Keratinocyte (primary cell): Measurements from ENCODE around the gene PDE1C. TPM values are rescaled to one million over a fixed set of nuclear protein-coding genes. Genes with fewer than 3 reads are reported as not detected.

Experiments
- DNase-seq: peaks from one replicate; pipeline ENCODE4 v3.0.0-alpha.2; 2011; ENCODE audit warnings: low read depth, missing footprints, low spot score
- FAIRE-seq: peaks from 2 replicates; lab custom pipeline; 2011; peaks lifted over from hg19 to GRCh38; lab: Jason Lieb, UNC
- H2AFZ ChIP-seq: 2 replicates; pipeline ENCODE4 v1.6.0; 2012; ENCODE audit warnings: low read length, control low read depth, inconsistent platforms; ENCODE audit not compliant: control insufficient read depth
- H3K27ac ChIP-seq: 2 replicates; pipeline ENCODE4 v1.5.1; 2011; ENCODE audit warnings: low read length; ENCODE audit not compliant: control insufficient read depth, insufficient read depth
- H3K27me3 ChIP-seq: 3 replicates; pipeline ENCODE4 v1.6.0; 2011; ENCODE audit warnings: low read length; ENCODE audit not compliant: control insufficient read depth, insufficient read depth; ENCODE audit errors: extremely low read depth
- H3K36me3 ChIP-seq, 2 experiments: 2 replicates in 1 of 2; 3 replicates in 1 of 2; pipeline ENCODE4 v1.5.1; 2011; ENCODE audit warnings: low read length in 2 of 2, mild to moderate bottlenecking in 1 of 2; ENCODE audit not compliant: control insufficient read depth in 2 of 2, insufficient read depth in 2 of 2; ENCODE audit errors: extremely low read depth in 1 of 2
- H3K4me1 ChIP-seq: 3 replicates; pipeline ENCODE4 v1.5.1; 2011; ENCODE audit warnings: low read length; ENCODE audit not compliant: control insufficient read depth, insufficient read depth; ENCODE audit errors: extremely low read depth
- H3K4me2 ChIP-seq: 3 replicates; pipeline ENCODE4 v1.6.0; 2011; ENCODE audit warnings: low read depth, low read length; ENCODE audit not compliant: control insufficient read depth, insufficient read depth; ENCODE audit errors: extremely low read depth
- H3K4me3 ChIP-seq, 3 experiments: fragments of 200-600 bp in 1 of 3; sonication (generic) in 1 of 3; 2 replicates in 2 of 3; 3 replicates in 1 of 3; pipeline ENCODE4 v1.5.1; 2011 to 2016; ENCODE audit warnings: low read length in 3 of 3, mild to moderate bottlenecking in 3 of 3, control low read depth in 2 of 3, inconsistent platforms in 1 of 3, low read depth in 1 of 3, mixed read lengths in 1 of 3, mixed run types in 1 of 3, moderate library complexity in 1 of 3; ENCODE audit not compliant: control insufficient read depth in 2 of 3, insufficient read depth in 2 of 3; ENCODE audit errors: extremely low read depth in 1 of 3
- H3K79me2 ChIP-seq: 2 replicates; pipeline ENCODE4 v1.6.0; 2012; ENCODE audit warnings: low read length; ENCODE audit not compliant: control insufficient read depth, insufficient read depth
- H3K9ac ChIP-seq: 3 replicates; pipeline ENCODE4 v1.6.0; 2011; ENCODE audit warnings: low read length; ENCODE audit not compliant: control insufficient read depth, insufficient read depth; ENCODE audit errors: extremely low read depth
- H3K9me1 ChIP-seq: 3 replicates; pipeline ENCODE4 v1.6.0; 2011; ENCODE audit warnings: low read length; ENCODE audit not compliant: control insufficient read depth, insufficient read depth; ENCODE audit errors: extremely low read depth
- H3K9me3 ChIP-seq: 2 replicates; pipeline ENCODE4 v1.5.1; 2012; ENCODE audit warnings: low read depth, low read length; ENCODE audit not compliant: control insufficient read depth
- H4K20me1 ChIP-seq: 3 replicates; pipeline ENCODE4 v1.6.0; 2011; ENCODE audit warnings: low read length; ENCODE audit not compliant: control insufficient read depth, insufficient read depth; ENCODE audit errors: extremely low read depth
- CTCF ChIP-seq, 3 experiments: IDR thresholded peaks in 1 of 3; conservative IDR thresholded peaks in 1 of 3; optimal IDR thresholded peaks in 1 of 3; 2 replicates in 2 of 3; 3 replicates in 1 of 3; pipeline versions ENCODE3 to v1.5.1; 2011; ENCODE audit warnings: low read length in 3 of 3, mild to moderate bottlenecking in 3 of 3, moderate library complexity in 2 of 3, control low read depth in 1 of 3, inconsistent platforms in 1 of 3; ENCODE audit not compliant: insufficient read depth in 2 of 3; ENCODE audit errors: extremely low read depth in 1 of 3
- EZH2 ChIP-seq: IDR thresholded peaks from one replicate; pipeline ENCODE4 v1.6.1; 2012; ENCODE audit warnings: inconsistent platforms, mild to moderate bottlenecking, low read length, moderate library complexity
- dilution Hi-C: fragments of 300-500 bp; cut with MboI; formaldehyde crosslinking; loops from one replicate; pipeline ENCODE4 v1.7.0; 2020; ENCODE audit warnings: low sequenced_read_pairs; ENCODE audit not compliant: extremely low pct_ligation_motif_present
- polyA plus RNA-seq, 5 experiments: library from polyadenylated mRNA; depleted of rRNA in 3 of 5; stranded (reverse) in 3 of 5; stranded (forward) in 1 of 5; unstranded in 1 of 5; fragments of >200 nt; gene quantifications; 1 replicate in 1 of 5; 2 replicates in 3 of 5; 3 replicates in 1 of 5; pipeline versions ENCODE4 v1.2.1 to v1.2.3, GENCODE V29; 2011 to 2012; ENCODE audit warnings: missing spikeins in 2 of 5, low read depth in 1 of 5, low replicate concordance in 1 of 5

PDE1C gene
- polyA plus RNA-seq, 1 donor (not counting 4 experiments of a cell fraction or from before 2014, with no cell fraction given) = 2.5 TPM

- DNase-seq (no peak), FAIRE-seq (no peak)
- H3K9ac ChIP-seq = no peak overlapping the region
- H3K4me2 ChIP-seq = no peak overlapping the region
- H4K20me1 ChIP-seq = no peaks in the 10 kb centered on the region
- H3K4me1 ChIP-seq = no peaks in the 10 kb centered on the region
- H2AFZ ChIP-seq = no peak overlapping the region
- H3K4me3 ChIP-seq = no peak overlapping the region
- H3K27me3 ChIP-seq = no peaks in the 10 kb centered on the region
- dilution Hi-C loops = no loop called here
- H3K9me3 ChIP-seq = no peaks in the 10 kb centered on the region
- H3K9me1 ChIP-seq = no peaks in the 10 kb centered on the region
- H3K36me3 ChIP-seq = no peaks in the 10 kb centered on the region
- no peaks in the 10 kb centered on the region for H3K79me2 ChIP-seq
- H3K27ac ChIP-seq = no peak overlapping the region
- no peak for TF ChIP-seq CTCF (optimal IDR thresholded peaks at IDR 0.05 in 1 of 3, IDR thresholded peaks at IDR 0.05 in 1 of 3, conservative IDR thresholded peaks at IDR 0.05 in 1 of 3; ENCODE audit: extremely low read depth in 1 of 3, insufficient read depth in 2 of 3, low read length in 3 of 3)
- TF ChIP-seq EZH2 = no peak
These were observed 153.0 kb downstream of the PDE1C start for GRCh38 chr7:31917256-31917655.

- no peaks in the 10 kb centered on the region for H3K27me3 ChIP-seq
- H3K9me3 ChIP-seq = no peaks in the 10 kb centered on the region
- no peak overlapping the region for H3K4me3 ChIP-seq
- dilution Hi-C loops = no loop called here
- no peaks in the 10 kb centered on the region for H3K79me2 ChIP-seq
- FAIRE-seq (no peak), DNase-seq (no peak)
- H2AFZ ChIP-seq = no peak overlapping the region
- H3K9ac ChIP-seq = no peak overlapping the region
- H3K36me3 ChIP-seq = no peaks in the 10 kb centered on the region
- H3K27ac ChIP-seq = no peak overlapping the region
- no peaks in the 10 kb centered on the region for H3K9me1 ChIP-seq
- no peaks in the 10 kb centered on the region for H3K4me1 ChIP-seq
- no peaks in the 10 kb centered on the region for H4K20me1 ChIP-seq
- TF ChIP-seq EZH2 (no peak), CTCF (optimal IDR thresholded peaks at IDR 0.05 in 1 of 3, IDR thresholded peaks at IDR 0.05 in 1 of 3, conservative IDR thresholded peaks at IDR 0.05 in 1 of 3; ENCODE audit: extremely low read depth in 1 of 3, insufficient read depth in 2 of 3, low read length in 3 of 3) (no peak)
- no peak overlapping the region for H3K4me2 ChIP-seq
These were observed 160.0 kb downstream of the PDE1C start for GRCh38 chr7:31910191-31910590.
